SU-DHL-6 (cell line): ENCODE measurements around the gene GIGYF1.

Experiments used
- H2AFZ ChIP-seq: fragments of 200-600 bp; sonication (generic); 2 replicates; pipeline ENCODE4 v1.6.1; 2014; ENCODE audit warnings: low read depth, mild to moderate bottlenecking, moderate library complexity, mixed read lengths, antibody characterized with exemption, low read length; ENCODE audit not compliant: severe bottlenecking
- H3F3A ChIP-seq: fragments of 200-600 bp; shearing (Covaris generic); 2 replicates; pipeline ENCODE4 v1.6.0; 2016; ENCODE audit warnings: antibody characterized with exemption, mild to moderate bottlenecking; ENCODE audit not compliant: insufficient read depth
- H3K27ac ChIP-seq: fragments of 200-600 bp; sonication (generic); 2 replicates; pipeline ENCODE4 v1.5.1; 2016; ENCODE audit warnings: low read depth, mild to moderate bottlenecking, low read length, moderate library complexity, mixed read lengths
- H3K27me3 ChIP-seq: fragments of 200-600 bp; sonication (generic), shearing (Covaris generic); 2 replicates; pipeline ENCODE4 v1.6.0; 2014; ENCODE audit warnings: mild to moderate bottlenecking, low read length
- H3K36me3 ChIP-seq: fragments of 200-600 bp; sonication (generic); 2 replicates; pipeline ENCODE4 v1.6.1; 2014; ENCODE audit warnings: mild to moderate bottlenecking, low read length, mixed read lengths
- H3K4me2 ChIP-seq: fragments of 300-600, 200-600 bp; shearing (Covaris generic), sonication (generic); 2 replicates; pipeline ENCODE4 v1.6.0; 2014; ENCODE audit warnings: low read length, low read depth, mild to moderate bottlenecking; ENCODE audit not compliant: poor library complexity, severe bottlenecking
- H3K4me3 ChIP-seq: fragments of 200-600 bp; sonication (generic); 2 replicates; pipeline ENCODE4 v1.5.1; 2014; ENCODE audit warnings: antibody characterized with exemption, low read length, mild to moderate bottlenecking, mixed read lengths; ENCODE audit not compliant: insufficient read depth, poor library complexity, severe bottlenecking
- H3K79me2 ChIP-seq: fragments of 200-600 bp; sonication (generic); 2 replicates; pipeline ENCODE4 v1.6.1; 2014; ENCODE audit warnings: mild to moderate bottlenecking, low read length, moderate library complexity; ENCODE audit not compliant: insufficient read depth
- H3K9ac ChIP-seq: fragments of 200-600 bp; sonication (generic); 2 replicates; pipeline ENCODE4 v1.7.0; 2014; ENCODE audit warnings: mild to moderate bottlenecking, low read length
- H3K9me2 ChIP-seq: fragments of 200-600 bp; sonication (generic); replicated peaks from 2 replicates; pipeline ENCODE4 v1.6.1; 2014; ENCODE audit warnings: low read length; ENCODE audit not compliant: insufficient read depth
- H3K9me3 ChIP-seq: fragments of 200-600 bp; sonication (generic); 2 replicates; pipeline ENCODE4 v1.6.1; 2014; ENCODE audit warnings: low read length, mixed read lengths; ENCODE audit not compliant: insufficient read depth
- H4K20me1 ChIP-seq: fragments of 200-600 bp; sonication (generic); 2 replicates; pipeline ENCODE4 v1.6.1; 2014; ENCODE audit warnings: low read depth, mild to moderate bottlenecking, antibody characterized with exemption, low read length, moderate library complexity, mixed read lengths
- CTCF ChIP-seq: fragments of 200-600 bp; sonication (generic); IDR thresholded peaks from one replicate; pipeline ENCODE4 v1.5.1; 2017; ENCODE audit warnings: antibody characterized with exemption, mild to moderate bottlenecking, low read length, moderate library complexity; ENCODE audit not compliant: insufficient read depth, poor library complexity, severe bottlenecking
- EZH2phosphoT487 ChIP-seq: fragments of 200-600 bp; sonication (generic), shearing (Covaris generic); conservative IDR thresholded peaks from 2 replicates; pipeline ENCODE4 v1.6.1; 2018; ENCODE audit warnings: mild to moderate bottlenecking, antibody characterized with exemption, low read length, moderate library complexity, mixed read lengths

The GIGYF1 gene

DNA sequence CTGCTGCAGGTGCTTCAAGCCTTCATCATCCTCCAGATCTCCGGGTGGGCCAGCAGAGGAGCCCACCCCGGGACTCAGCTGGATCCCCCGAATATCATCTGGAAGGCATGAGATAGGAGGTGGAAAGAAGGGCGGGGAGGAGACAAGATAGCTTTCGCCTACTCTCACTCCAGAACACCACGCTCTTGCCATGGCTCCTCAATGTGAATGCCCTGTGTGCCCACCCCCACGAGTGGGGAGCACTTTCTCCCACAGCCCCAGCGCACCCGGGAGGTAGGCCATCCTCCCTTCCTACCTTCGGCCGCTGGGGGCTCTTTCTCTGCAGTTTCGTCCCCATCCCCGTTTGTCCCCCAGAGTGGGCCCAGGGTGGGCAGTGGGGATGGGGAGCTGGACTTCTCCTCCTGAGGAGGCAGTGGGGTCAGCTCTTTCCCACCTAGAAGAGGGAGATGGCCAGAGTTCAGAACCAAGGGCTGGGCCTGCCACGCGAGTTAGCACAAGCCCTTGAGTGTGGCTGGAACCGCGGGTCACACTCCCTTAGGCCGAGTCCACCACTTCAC is 8.9 kb downstream of the GIGYF1 start:
- no peak for TF ChIP-seq CTCF
- TF ChIP-seq EZH2phosphoT487 = no peak
- Histone ChIP-seq H3K4me3 (no peak overlapping the region), H3K9ac (no peak overlapping the region), H4K20me1 (peaks cover 3% of the 10 kb centered on the region; the same call in 1 of the 2 replicates), H3K27me3 (no peaks in the 10 kb centered on the region), H3K27ac (no peak overlapping the region), H3K4me2 (no peak overlapping the region), H3K79me2 (peaks cover 19% of the 10 kb centered on the region), H3F3A (peaks cover 15% of the 10 kb centered on the region), H2AFZ (no peak overlapping the region), H3K9me3 (no peaks in the 10 kb centered on the region), H3K36me3 (no peaks in the 10 kb centered on the region), H3K9me2 (no peaks in the 10 kb centered on the region)

DNA sequence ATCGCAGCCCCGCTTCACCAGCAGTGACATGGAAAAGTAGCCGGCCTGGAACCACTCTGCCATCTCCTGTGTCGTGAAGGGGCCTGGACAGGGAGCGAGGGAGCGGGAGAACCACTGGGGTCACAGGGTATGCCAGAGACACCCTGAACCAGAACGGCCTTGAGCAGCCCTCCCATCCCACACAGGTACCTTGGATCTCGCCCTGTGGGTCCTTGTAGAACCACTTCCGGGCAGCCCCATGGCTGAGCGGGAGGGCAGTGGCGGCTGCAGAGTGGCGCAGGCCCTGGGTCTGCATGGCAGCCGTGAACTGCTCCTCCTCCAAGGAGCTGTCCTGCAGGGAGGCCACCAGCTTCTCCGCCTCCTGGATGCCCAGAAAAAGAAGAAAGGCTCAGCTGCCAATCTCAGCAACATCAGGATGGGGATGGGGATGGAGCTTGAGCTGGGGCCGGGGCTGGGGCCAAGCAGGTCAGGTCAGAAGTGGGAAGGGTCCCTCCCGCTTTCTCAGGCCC is 9.5 kb downstream of the GIGYF1 start:
- Histone ChIP-seq H3K79me2 (peaks cover 14% of the 10 kb centered on the region), H3K4me2 (no peak overlapping the region), H3K36me3 (no peaks in the 10 kb centered on the region), H3K9me3 (no peaks in the 10 kb centered on the region), H3K9me2 (no peaks in the 10 kb centered on the region), H3K27me3 (no peaks in the 10 kb centered on the region), H2AFZ (no peak overlapping the region), H3K4me3 (no peak overlapping the region), H3K27ac (no peak overlapping the region), H4K20me1 (no peaks in the 10 kb centered on the region), H3F3A (peaks cover 20% of the 10 kb centered on the region), H3K9ac (no peak overlapping the region)
- no peak for TF ChIP-seq CTCF

DNA sequence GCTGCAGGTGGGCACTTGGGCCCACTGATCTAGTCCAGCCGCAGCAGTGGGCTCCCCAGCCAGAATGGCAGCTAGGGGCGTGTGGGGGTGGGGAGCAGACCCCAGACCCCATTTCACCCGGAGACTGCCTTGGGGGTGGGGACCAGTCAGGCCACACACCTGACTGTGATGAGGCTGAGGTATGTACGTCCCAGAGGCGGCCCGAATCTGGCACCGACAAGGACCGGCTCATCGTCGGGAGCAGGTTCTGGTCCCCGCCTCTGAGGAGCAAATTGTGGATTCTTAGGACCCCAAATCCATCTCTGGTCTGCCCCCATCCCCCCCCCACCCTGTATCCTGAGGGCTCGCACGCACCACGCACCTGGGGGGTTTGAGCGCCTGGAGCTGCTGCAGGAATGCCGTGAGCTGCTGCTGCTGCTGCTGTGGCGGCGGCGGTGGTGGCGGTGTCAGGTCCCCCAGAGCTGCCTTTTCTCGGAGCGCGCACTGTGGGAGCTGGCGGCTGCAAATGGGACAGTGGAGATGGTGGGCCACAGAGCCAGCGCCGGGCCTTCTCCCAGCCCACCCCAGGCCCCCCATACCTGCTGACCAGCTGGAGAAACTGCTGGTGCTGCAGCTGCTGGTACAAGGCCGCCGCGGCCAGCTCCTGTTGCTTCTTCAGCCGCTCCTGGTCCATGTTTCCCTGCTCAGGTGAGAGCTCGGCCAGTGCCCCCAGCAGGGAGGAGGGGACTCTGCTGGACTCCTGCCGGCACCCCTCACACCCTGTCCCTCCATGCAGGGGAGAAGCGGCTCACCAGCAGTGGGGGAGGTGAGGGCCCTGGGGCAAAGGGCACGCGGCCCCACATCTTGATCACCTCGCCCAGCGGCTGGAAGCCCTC is 10.2 kb downstream of the GIGYF1 start:
- no peaks in the 10 kb centered on the region for H3K27me3 ChIP-seq
- no peak overlapping the region for H3K9ac ChIP-seq
- no peaks in the 10 kb centered on the region for H3K9me3 ChIP-seq
- TF ChIP-seq EZH2phosphoT487 (no peak), CTCF (no peak)
- no peak overlapping the region for H2AFZ ChIP-seq
- H3K4me3 ChIP-seq = no peak overlapping the region
- no peaks in the 10 kb centered on the region for H3K9me2 ChIP-seq
- H3K27ac ChIP-seq = no peak overlapping the region
- no peaks in the 10 kb centered on the region for H3K36me3 ChIP-seq
- H3K4me2 ChIP-seq = no peak overlapping the region
- 0 out of 2 replicates have a peak, but pooled peaks cover 7% of the 10 kb centered on the region for H3K79me2 ChIP-seq
- peaks cover 20% of the 10 kb centered on the region for H3F3A ChIP-seq
- H4K20me1 ChIP-seq = no peaks in the 10 kb centered on the region
